Measurements from ENCODE around the gene C10orf90.

Gene C10orf90

GRCh38 chr10:126438407-126438783, 232.1 kb downstream of the C10orf90 start:
- DNase-seq (ENCODE audit: insufficient read length, low spot score), result no peak
- no peak for FAIRE-seq

- DNase-seq (ENCODE audit: insufficient read length, low spot score) (no peak), FAIRE-seq (no peak)
These were observed 232.7 kb downstream of the C10orf90 start for GRCh38 chr10:126437635-126438406.

GRCh38 chr10:126434235-126434634, 236.3 kb downstream of the C10orf90 start:
- DNase-seq (ENCODE audit: insufficient read length, low spot score) (no peak), FAIRE-seq (no peak)

GRCh38 chr10:126433351-126433750, 237.1 kb downstream of the C10orf90 start:
- no peak for FAIRE-seq
- DNase-seq (ENCODE audit: insufficient read length, low spot score), result no peak

GRCh38 chr10:126432507-126432906, 238.0 kb downstream of the C10orf90 start:
- DNase-seq (ENCODE audit: insufficient read length, low spot score), result no peak
- no peak for FAIRE-seq

GRCh38 chr10:126431816-126432215, 238.7 kb downstream of the C10orf90 start:
- FAIRE-seq (no peak), DNase-seq (ENCODE audit: insufficient read length, low spot score) (no peak)

GRCh38 chr10:126430512-126430911, 240.0 kb downstream of the C10orf90 start:
- FAIRE-seq, result no peak
- DNase-seq (ENCODE audit: insufficient read length, low spot score), result no peak

- FAIRE-seq (no peak), DNase-seq (ENCODE audit: insufficient read length, low spot score) (no peak)
These were observed 241.2 kb downstream of the C10orf90 start for GRCh38 chr10:126429275-126429674.

GRCh38 chr10:126425489-126426065, 244.9 kb downstream of the C10orf90 start:
- DNase-seq (ENCODE audit: insufficient read length, low spot score) (no peak), FAIRE-seq (no peak)

- DNase-seq (ENCODE audit: insufficient read length, low spot score) (no peak), FAIRE-seq (no peak)
These were observed 245.5 kb downstream of the C10orf90 start for GRCh38 chr10:126425032-126425431.

GRCh38 chr10:126423732-126424491, 246.6 kb downstream of the C10orf90 start:
- no peak for DNase-seq (ENCODE audit: insufficient read length, low spot score)
- FAIRE-seq, result no peak

GRCh38 chr10:126422567-126422966, 247.9 kb downstream of the C10orf90 start:
- no peak for FAIRE-seq
- DNase-seq (ENCODE audit: insufficient read length, low spot score), result no peak

- DNase-seq (ENCODE audit: insufficient read length, low spot score) (no peak), FAIRE-seq (no peak)
These were observed 248.7 kb downstream of the C10orf90 start for GRCh38 chr10:126421756-126422256.

GRCh38 chr10:126420567-126421300, 249.8 kb downstream of the C10orf90 start:
- FAIRE-seq, result no peak
- no peak for DNase-seq (ENCODE audit: insufficient read length, low spot score)

GRCh38 chr10:126417220-126417825, 253.2 kb downstream of the C10orf90 start:
- no peak for FAIRE-seq
- DNase-seq (ENCODE audit: insufficient read length, low spot score), result no peak

GRCh38 chr10:126409821-126410220, 260.7 kb downstream of the C10orf90 start:
- DNase-seq (ENCODE audit: insufficient read length, low spot score) (no peak), FAIRE-seq (no peak)

GRCh38 chr10:126408953-126409641, 261.4 kb downstream of the C10orf90 start:
- DNase-seq (ENCODE audit: insufficient read length, low spot score) (no peak), FAIRE-seq (no peak)

GRCh38 chr10:126407831-126408230, 262.7 kb downstream of the C10orf90 start:
- FAIRE-seq (no peak), DNase-seq (ENCODE audit: insufficient read length, low spot score) (no peak)

- FAIRE-seq (no peak), DNase-seq (ENCODE audit: insufficient read length, low spot score) (no peak)
These were observed 265.2 kb downstream of the C10orf90 start for GRCh38 chr10:126405239-126405775.
